ENCODE results near the gene SLC38A10.

- TF ChIP-seq CTCF (conservative IDR thresholded peaks at IDR 0.05) (no peak), ZFX (IDR thresholded peaks at IDR 0.05) (no peak)
Measured at GRCh38 chr17:81259058-81259605, 36.0 kb downstream of the SLC38A10 start.

Data from C4-2B (cell line).